GM18502 (cell line): ENCODE results near the gene CLCF1.

Experiments
- ATAC-seq: cut with Tn5 transposase; IDR thresholded peaks from one replicate; pipeline ENCODE4 v1.9.1; 2021; ENCODE audit warnings: mild to moderate bottlenecking; ENCODE audit not compliant: unreplicated experiment, poor library complexity

CLCF1 gene

GRCh38 chr11:67376063-67376820 is 2.8 kb upstream of the CLCF1 start:
- ATAC-seq: no peak

- no peak for ATAC-seq
These were observed 2.1 kb upstream of the CLCF1 start for GRCh38 chr11:67375320-67376055.

- no peak for ATAC-seq
These were observed 1.3 kb upstream of the CLCF1 start for GRCh38 chr11:67374571-67375281.

- no peak for ATAC-seq
These were observed 511 bp upstream of the CLCF1 start for GRCh38 chr11:67373648-67374570.

- ATAC-seq: no peak
These were observed 941 bp downstream of the CLCF1 start for GRCh38 chr11:67372321-67372992.

- ATAC-seq: no peak
These were observed 1.5 kb downstream of the CLCF1 start for GRCh38 chr11:67371911-67372320.

GRCh38 chr11:67371189-67371910 is 2.0 kb downstream of the CLCF1 start:
- ATAC-seq: no peak

- ATAC-seq: no peak
These were observed 2.9 kb downstream of the CLCF1 start for GRCh38 chr11:67370351-67371076.

GRCh38 chr11:67369801-67370284 is 3.6 kb downstream of the CLCF1 start:
- ATAC-seq: no peak

- no peak for ATAC-seq
These were observed 4.1 kb downstream of the CLCF1 start for GRCh38 chr11:67369275-67369674.

- ATAC-seq: no peak
These were observed 4.8 kb downstream of the CLCF1 start for GRCh38 chr11:67368621-67369020.

GRCh38 chr11:67367761-67368227 is 5.6 kb downstream of the CLCF1 start:
- ATAC-seq: no peak

- no peak for ATAC-seq
These were observed 6.2 kb downstream of the CLCF1 start for GRCh38 chr11:67366961-67367760.

GRCh38 chr11:67366546-67366945 is 6.9 kb downstream of the CLCF1 start:
- no peak for ATAC-seq

- no peak for ATAC-seq
These were observed 7.5 kb downstream of the CLCF1 start for GRCh38 chr11:67365736-67366444.
